HG02610 (cell line): ENCODE results near the gene RPL27.
"Not testable (repeated sequence)": the region's sequence is repeated elsewhere in the genome, so short reads cannot be mapped to it uniquely, and the experiment has no call there.

Source experiments
- ATAC-seq: cut with Tn5 transposase; IDR thresholded peaks from one replicate; pipeline ENCODE4 v1.9.1; 2021; ENCODE audit warnings: mild to moderate bottlenecking, moderate library complexity; ENCODE audit not compliant: unreplicated experiment

The RPL27 gene

GRCh38 chr17:42992872-42993271 is 5.3 kb upstream of the RPL27 start:
- ATAC-seq, result no peak

- not testable (repeated sequence) for ATAC-seq
Measured at GRCh38 chr17:42993913-42994312, 4.3 kb upstream of the RPL27 start.

- ATAC-seq, result no peak
Measured at GRCh38 chr17:42997390-42997983, 732 bp upstream of the RPL27 start.

GRCh38 chr17:42999003-42999525 is 845 bp downstream of the RPL27 start:
- ATAC-seq, result no peak

- ATAC-seq, result not testable (repeated sequence)
Measured at GRCh38 chr17:43000894-43001293, 2.7 kb downstream of the RPL27 start.

- ATAC-seq, result no peak
Measured at GRCh38 chr17:43003542-43004172, 5.4 kb downstream of the RPL27 start.

- ATAC-seq, result peak; percentile 88
Measured at GRCh38 chr17:43006639-43007551, 8.7 kb downstream of the RPL27 start, which contains the start of gene IFI35. Gene IFI35, plus strand, starts transcription at chr17:43006784. Its CDS starts 164 bp downstream, at chr17:43006948.

- ATAC-seq, result no peak
Measured at GRCh38 chr17:43010667-43011308, 12.6 kb downstream of the RPL27 start.

- no peak for ATAC-seq
Measured at GRCh38 chr17:43011728-43012472, 13.7 kb downstream of the RPL27 start.

- no peak for ATAC-seq
Measured at GRCh38 chr17:43013296-43013695, 15.1 kb downstream of the RPL27 start.

GRCh38 chr17:43014020-43014648 is 15.9 kb downstream of the RPL27 start:
- ATAC-seq, result no peak

GRCh38 chr17:43014649-43015542 is 16.7 kb downstream of the RPL27 start:
- no peak for ATAC-seq

- no peak for ATAC-seq
Measured at GRCh38 chr17:43015579-43015978, 17.4 kb downstream of the RPL27 start.

- no peak for ATAC-seq
Measured at GRCh38 chr17:43016216-43016615, 18.0 kb downstream of the RPL27 start.

- no peak for ATAC-seq
Measured at GRCh38 chr17:43018008-43018853, 20.0 kb downstream of the RPL27 start.

- no peak for ATAC-seq
Measured at GRCh38 chr17:43018932-43019331, 20.7 kb downstream of the RPL27 start.

GRCh38 chr17:43019418-43019817 is 21.2 kb downstream of the RPL27 start:
- no peak for ATAC-seq
